ENCODE results near the gene DHRS7B.
"Not testable (repeated sequence)": the region's sequence is repeated elsewhere in the genome, so short reads cannot be mapped to it uniquely, and the experiment has no call there.

DHRS7B gene

DNA sequence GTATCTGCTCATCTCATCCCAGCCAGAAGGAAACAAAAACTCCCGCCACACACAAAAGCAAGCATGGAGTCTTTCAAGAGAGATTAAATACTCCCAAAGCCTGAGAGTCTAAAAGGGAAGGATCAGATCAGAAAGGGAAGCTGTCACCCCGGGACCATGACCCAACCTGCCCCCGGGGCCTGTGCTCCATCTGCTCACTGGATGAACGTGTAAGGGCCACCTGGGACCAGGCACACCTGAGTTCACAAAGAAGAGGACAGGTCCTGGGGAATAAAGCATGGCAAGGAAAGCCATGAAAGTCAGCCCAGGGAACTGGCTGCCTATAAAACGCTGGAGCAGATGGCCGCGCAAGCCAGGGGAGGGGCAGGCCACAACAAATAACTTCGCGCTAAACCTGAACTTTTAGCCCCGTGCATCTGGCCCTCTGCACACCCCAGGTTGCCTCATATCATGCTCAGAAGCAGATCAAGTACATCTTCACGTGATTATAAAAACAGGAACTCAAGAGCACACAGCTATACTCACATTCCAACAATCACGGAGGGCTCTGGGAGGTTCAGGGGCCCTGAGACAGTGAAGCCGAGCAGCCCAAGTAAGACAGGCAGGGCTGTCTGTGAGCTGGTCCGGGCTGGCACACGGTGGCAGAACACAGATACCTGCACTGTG lies 83.8 kb downstream of the DHRS7B start:
- DNase-seq (ENCODE audit: low read depth), result no peak

DNA sequence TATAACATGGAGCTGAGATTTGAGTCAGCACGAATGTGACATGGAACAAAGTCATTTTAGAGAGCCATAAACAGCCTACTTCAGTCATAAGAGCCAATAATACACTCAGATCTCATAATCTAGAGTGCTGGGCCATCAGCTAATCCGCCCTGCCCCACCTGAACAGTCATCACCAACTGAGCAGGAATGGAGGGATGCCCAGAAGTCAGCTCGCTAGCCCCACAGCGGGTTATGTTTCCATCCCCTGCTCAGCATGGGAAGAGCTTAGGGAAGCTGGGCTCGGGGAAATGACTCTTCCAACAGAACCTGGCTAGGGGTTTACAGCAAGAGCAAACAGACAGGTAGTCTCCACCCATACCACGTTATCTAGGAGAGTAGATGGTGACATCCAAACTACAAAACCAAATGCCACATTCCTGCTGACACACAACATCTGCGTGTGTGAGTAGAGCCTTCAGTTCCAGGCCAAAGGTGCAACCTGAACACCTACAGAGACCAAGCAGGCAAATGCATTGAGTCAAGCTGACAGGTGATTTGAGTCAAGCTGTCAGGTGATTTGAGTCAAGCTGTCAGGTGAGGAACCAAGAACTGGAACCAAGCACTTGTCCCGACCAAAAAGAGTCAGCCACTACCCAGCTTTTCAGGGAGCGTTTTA lies 85.2 kb downstream of the DHRS7B start:
- DNase-seq (ENCODE audit: low read depth), result no peak

DNA sequence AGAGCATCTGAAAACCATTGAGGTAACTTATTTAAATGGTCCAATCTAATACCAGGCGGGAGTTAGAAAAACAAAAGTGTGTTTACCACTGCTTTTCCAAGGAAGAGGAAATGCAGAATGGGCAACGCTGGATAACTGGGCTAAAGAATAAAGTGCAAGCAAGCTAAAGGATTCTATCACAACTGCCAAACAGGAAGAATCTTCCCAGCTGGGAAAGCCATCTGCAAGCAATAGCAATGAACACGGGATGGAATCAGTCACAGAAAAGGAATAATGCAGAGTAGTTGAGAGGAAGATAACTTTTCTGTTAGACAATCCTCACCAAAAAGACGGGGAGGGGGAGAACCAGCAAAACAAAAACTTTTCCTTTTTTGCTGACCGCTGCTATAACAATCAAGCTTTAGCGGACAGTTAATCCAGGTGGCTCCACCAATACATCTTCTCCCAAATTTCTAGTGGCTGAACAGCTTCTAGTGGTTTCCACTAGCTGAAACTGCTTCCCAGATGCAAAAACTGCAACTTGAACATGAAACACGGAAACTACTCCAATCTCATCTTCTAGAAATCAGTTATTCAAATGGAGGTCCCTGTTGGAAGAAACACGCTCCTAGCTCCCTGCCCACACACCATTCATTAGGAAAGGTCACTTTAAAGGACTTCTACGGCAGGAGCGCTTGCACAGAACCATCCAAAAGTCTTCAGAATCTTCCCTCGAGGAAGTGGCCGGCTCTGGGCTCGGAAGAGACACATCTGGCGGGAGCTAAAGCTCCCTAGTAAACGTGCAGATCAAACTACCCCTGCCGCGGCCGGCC lies 86.3 kb downstream of the DHRS7B start:
- no peak for DNase-seq (ENCODE audit: low read depth)

DNA sequence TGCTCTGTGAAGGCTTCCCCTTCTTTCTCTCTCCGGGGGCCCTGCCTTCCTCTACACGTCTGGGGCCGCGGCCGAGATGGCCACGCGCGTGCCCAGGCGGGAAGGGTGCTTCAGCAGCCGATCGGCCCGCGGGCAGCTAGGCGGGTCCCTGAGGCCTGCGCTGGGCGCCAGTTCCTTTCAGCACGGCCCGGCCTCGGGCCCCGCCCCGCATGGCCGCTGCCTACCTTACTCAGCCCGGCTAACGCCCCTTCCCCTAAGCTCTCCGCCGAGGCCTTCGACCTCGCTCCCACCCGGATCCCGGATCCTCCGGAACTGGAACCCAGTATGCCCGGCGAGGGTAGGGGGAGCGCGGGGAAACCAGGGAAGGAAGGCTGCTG lies 86.9 kb downstream of the DHRS7B start:
- peak; percentile 6 for DNase-seq (ENCODE audit: low read depth)

DNA sequence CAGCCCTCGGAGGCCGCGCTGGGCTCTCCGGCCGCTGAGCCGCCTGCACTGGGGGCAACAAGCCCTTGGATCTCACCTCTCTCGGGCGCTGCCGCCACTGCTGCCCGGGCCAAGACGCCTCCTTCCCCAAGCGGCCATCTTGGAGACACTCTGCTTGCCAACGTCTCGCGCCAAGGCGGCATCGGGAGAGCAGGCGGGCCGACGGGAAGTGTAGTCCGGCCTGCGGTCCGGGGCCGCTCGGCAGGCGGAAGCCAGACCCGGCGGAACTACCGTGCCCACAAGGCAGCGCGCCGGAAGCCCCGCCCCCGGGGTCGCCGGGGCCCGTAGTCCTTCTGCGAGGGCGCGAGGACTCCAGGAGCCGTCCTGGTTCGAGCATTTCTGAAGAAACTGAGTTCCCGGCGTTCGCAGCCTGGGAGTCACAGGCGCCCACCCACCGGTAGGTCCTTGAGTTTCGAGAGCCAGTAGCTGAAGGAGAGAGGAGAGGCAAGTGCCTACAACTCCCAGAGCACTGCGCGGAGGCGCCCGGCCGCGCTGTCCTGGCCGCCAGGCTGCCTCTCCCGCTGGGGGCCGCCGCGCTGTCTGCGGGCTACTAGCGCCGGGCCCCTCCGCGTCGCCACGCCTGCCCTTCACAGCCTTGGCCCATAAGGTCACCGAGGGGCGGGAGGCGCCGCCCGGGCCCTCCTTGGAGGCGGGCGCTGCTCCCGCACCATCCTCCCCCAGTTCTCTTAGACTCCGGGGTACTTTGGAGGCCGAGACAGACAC lies 87.4 kb downstream of the DHRS7B start, which contains the start of gene TMEM11:
TMEM11 (minus strand) TSS at position 147 of the 762 bp plus-strand sequence; CDS start at position 138, 9 bp downstream.
- DNase-seq (ENCODE audit: low read depth), result peak; percentile 86

DNA sequence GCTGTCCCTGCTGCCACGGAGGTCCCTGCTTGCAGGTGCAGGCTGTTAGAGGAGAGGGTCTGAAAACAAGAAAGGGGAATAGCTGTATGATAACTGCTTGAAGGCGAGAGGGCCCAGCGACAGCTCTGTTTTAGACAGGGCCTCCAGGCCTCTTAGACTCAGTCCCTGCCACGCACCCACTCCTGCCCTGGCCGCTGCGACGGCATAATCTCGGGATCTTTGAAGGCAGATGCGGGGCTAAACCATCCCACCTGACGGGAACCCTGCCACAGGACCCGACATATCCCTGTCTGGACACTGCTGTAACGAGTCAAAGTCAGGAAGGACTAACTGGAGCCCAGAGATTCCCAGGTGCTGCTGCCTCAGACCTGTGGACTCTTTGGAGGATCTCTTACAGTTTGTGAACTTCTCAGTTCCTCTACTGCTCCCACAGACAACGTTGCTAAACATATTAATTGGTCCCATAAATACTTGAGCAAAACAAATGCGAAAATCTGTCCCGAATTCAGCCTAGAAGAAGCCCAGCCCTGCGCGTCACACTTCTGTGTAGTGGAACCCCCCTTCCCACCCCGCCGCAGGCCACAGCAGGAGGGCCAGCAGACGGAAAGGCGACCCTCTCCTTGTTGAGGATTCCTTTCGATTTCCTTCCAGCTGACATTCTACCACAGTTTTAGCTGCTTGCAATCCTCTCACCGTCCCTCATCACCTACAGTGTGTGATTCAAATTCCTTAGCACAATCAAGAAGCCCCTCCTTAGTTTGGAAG lies 88.2 kb downstream of the DHRS7B start:
- no peak for DNase-seq (ENCODE audit: low read depth)

DNA sequence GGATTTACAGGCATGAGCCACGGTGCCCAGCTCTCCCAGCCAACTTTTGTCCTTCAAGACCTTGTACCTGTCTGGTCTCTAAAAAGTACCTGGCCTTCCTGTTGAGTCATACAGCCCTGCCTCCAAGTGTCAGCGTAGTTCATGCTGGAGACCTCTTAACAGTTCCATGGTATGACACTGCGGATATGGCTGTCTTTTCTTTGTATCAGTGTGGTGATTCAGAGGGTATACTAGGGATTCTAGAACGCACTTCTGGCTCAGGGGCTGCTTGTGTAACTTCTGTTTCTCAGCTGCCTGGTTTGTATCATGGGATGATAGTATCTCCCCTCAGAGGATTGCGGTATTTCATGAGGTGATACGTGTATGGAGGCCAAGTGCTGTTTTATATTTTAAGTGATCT lies 89.2 kb downstream of the DHRS7B start:
- DNase-seq (ENCODE audit: low read depth), result no peak

DNA sequence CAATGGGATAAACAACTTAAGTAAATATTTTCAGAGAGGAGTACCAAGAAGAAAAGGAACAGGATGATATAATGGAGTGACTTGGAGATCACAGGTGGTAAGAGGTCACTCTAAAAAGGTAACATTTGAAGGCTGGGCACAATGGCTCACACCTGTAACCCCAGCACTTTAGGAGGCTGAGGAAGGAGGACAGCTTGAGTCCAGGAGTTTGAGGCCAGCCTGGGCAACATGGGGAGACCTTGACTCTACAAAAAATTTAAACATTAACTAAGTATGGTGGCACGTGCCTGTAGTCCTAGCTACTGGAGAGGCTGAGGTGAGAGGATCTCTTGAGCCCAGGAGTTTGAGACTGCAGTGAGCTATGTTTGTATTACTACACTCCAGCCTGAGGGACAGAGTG lies 90.6 kb downstream of the DHRS7B start:
- no peak for DNase-seq (ENCODE audit: low read depth)

DNA sequence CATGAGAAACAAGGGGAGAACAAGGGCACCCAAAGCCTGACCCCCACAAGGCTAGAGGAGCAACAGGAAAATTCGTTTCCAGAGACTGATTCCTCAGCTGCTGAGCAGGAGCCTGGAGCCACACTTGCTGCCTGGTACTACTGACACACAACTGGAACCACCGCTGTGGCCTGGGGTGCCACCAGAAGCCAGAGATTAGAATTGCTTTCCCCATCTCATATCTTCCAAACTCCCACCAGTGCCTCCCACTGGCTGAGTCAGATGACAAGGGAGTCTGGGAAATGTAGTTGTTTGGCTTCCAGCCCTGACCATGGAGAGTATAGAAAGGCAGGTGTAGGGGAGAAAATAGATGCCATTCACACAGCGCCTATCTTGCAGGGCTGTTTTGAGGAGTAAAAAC lies 91.3 kb downstream of the DHRS7B start:
- DNase-seq (ENCODE audit: low read depth), result no peak

DNA sequence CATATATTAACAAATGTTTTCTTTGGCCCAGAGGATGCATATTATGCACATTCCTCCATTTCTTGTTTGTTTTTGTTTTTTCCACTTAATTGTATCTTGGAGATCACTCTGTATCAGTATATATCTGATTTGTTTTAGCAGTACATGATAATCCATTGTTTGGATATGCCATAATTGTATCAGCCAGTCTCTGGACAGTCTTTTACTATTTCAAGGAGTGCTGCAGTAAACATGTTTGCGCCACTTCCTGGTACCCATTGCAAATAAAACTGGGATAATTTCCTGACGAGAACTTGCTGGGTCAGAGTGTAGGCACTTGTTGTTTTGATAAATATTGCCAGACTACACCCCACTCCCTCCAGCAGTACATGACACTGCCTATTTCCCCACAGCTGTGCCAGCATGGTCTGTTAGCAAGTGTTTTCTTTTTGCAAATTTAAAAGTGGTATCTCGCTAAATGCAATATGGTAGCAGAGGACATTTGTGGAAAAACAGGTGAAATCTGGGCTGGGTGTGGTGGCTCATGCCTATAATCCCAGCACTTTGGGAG lies 92.1 kb downstream of the DHRS7B start:
- DNase-seq (ENCODE audit: low read depth), result no peak

DNA sequence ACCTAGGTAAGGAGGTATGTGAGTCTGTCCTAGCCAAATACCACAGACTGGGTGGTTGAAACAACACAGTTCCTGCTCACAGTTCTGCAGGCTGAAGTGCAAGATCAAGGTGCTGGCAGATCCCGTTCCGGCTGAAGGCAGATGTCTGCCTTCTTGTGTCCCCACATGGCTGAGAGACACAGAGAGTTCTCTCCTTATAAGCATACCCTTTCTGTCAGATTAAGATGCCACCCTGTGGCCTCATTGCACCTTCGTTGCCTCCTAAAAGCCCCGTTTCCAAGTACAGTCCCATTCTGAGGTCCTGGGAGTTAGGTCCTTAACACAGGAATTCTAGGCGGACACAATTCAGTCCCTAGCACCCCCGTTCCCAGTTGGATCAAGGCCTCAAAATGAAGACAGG lies 96.3 kb downstream of the DHRS7B start:
- no peak for DNase-seq (ENCODE audit: low read depth)

DNA sequence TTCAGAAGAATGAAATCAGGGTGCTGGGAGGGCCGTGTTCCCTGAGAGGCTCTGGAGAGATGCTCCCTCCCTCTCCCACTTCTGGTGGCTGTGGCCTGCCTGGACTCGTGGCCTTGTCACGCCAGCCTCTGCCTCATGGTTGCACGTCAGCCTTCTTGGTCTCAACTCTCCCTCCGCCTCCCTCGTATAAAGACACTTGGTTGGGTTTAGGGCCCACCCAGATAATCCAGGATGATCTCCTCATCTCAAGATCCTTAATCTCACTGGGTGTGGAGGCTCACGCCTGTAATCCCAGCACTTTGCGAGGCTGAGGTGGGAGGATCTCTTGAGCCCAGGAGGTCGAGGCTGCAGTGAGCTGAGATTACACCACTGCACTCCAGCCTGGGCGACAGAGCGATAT lies 100.5 kb downstream of the DHRS7B start:
- not testable (repeated sequence) for DNase-seq (ENCODE audit: low read depth)

DNA sequence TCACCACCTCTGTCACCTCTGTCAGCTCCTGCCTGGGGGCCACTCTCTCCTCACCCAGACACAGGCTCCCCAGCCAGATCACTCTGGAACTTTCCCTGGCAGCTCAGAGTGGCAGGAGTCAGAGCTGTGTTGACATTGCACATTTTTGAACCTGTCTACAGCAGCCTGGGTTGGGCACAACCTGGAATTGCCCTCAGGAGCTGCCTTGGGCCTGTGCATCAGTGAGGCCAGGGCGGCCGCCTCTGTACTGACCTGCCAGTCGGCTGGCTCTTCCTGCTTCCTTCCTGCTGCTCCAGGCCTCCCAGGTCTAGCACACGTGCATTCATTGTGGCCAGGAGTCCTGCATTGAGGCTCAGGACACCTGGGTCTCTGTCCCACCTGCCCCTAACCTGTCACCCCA lies 101.3 kb downstream of the DHRS7B start:
- DNase-seq (ENCODE audit: low read depth), result no peak

DNA sequence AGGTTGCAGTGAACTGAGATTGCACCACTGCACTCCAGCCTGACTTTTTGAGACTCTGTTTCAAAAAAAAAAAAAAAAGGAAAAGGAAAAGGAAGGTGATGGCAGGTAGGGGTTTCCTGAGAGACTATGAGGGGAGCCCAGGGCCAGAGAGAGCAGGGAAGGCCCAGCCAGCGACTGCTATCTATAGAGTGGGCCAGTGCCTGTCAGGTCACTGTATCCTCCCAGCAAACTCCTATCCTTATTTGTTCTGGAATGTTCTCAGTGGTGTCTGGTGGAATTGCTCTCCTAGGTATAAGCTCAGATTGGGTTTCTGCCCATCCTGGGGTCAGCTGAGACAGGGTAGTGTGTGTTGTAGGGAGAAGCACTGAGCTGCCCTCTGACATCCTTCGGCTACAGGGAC lies 102.1 kb downstream of the DHRS7B start:
- no peak for DNase-seq (ENCODE audit: low read depth)

DNA sequence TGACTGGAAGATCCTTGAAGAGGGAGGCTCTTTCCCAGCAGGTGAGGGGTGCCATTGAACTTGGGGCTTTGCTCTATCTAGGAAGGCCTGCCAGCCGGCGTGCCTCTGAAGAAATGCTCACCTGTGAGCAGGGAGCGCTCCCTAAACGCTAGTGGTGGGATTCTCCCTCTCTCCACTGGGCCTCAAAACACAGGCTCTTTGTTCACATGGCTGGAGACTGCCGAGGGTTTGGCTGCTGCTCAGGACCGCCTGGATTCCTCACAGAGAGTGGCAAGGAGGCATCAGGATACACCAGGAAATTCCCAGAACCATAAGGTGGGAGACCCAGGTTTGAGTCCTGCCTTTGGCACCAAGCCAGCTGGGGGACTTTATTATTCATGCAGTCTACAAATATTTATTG lies 104.8 kb downstream of the DHRS7B start:
- no peak for DNase-seq (ENCODE audit: low read depth)

DNA sequence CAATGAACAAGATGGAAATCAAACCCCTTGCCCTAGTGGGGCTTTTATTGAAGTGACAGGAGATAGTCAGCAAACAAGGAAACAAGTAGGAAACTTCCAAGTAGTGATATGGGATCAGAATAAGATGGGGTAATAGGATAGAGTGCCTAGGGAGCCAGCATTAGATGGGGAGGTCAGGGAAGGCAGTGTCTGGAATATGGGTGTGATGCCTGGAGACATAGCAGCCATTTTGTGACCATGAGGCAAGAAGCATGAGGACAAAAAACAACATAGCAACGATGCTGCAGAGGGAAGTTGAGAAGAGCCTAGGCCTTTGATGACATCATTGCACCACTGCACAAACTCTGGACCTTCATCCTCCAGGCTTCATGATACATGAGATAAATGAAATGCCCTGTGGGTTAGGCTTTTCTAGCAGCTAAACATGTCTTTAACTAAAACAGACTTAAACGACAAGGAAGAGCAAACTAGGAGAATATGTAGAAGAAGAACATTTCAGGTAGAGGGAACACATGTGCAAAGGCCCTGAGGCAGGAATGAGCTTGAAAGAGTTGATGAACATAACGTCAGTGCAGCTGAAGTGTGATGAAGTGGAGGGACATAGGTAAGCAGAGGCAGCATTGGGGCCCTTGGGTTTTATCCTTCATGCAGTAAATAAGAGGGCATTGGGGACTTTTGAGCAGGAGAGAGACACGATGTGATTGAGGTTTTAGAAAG lies 105.4 kb downstream of the DHRS7B start:
- no peak for DNase-seq (ENCODE audit: low read depth)

DNA sequence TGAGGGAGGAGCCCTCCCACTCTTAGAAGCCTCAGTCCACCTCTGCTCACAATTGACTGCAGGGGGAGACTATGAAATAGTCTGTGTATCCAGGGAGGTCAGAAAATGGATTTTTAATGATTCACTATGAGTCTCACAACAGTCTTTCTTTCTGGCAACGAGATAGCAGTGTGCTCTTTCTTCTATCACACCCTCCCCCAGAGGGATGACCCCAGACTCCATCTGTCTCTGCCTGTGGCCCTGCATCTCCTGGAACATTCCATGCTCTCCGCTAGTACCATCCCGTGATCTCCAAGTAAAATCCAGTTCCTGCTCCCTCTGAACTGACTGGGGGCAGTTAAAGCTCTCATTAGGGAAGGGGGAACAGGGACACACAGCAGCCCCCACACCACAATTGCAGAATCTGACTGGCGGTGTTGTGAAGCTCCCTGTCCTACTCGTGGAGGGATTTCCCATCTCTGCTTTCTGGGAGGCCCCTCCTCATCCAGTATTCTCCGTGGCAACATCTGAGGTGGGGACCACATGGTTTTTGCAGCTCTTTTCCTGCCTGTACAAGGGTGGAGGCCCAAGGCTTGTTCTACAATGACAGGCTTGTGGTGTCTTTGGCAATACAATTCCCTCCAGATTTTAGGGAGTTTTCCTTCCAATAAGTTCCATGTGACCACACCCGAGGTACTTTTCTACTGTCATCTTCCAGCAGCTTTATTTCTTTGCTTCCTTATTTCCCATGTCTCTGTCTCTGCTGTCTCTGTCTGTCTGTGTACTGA lies 107.0 kb downstream of the DHRS7B start:
- no peak for DNase-seq (ENCODE audit: low read depth)

DNA sequence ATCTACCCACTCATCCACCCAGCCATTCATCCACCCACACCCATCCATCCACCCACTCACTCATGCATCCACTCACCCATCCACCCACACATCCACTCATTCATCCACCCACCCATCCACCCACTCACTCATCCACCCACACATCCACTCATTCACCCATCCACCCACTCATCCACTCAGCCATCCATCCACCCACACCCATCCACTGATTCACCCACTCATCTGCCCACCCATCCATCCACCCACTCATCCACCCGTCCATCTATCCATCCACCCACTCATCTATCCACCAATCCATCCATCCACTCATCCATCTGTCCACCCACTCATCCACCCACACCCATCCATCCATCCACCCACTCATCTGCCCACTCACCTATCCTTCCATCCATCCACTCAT lies 109.2 kb downstream of the DHRS7B start:
- no peak for DNase-seq (ENCODE audit: low read depth)

DNA sequence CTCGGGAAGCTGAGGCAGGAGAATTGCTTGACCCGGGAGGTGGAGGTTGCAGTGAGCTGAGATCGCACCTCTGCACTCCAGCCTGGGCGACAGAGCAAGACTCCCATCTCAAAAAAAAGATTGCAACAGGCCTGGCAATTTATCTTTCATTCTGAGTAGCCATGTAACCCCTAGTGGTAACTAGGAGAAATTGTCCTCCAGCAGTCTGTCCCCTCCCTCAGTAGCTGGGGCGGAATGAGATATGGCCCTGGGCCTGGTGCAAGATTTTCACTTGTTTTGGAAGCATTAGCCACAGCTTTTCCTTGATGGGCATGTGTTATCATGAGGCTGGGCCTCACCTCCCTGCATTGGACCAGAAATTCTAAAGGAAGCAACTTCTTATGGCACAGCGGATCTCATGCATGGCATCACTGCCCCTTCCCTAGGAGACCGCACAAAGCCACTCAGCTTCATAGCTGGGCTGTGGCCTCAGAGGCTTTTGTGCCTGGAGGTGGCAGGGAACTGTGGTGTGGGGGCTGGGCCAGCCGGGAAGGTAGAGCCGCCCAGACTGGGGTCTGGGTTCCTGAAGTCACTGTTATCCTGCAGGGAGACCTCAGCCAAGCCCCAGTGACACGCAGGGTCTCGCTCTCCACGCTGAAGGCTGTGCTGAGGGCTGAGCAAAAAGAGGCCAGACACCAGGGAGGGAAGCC lies 113.1 kb downstream of the DHRS7B start:
- no peak for DNase-seq (ENCODE audit: low read depth)

Measured in stimulated activated CD8-positive, alpha-beta memory T cell treated with anti-CD3 and anti-CD28 coated beads, Interleukin-15, amount 100 ng/mL, for 24 hours (primary cell).